Aorta (tissue), 5 donors: ENCODE data around the gene POLE4. TPM values are rescaled to one million over a fixed set of nuclear protein-coding genes. Genes with fewer than 3 reads are reported as not detected.
A peak's percentile ranks its signal among the peaks of the same experiment; 100 is the strongest.

Experiments used
- ATAC-seq: fragments of 200-7000 bp; cut with Tn5 transposase; one replicate; pipeline ENCODE4 v1.9.1; 2022; ENCODE audit warnings: moderate library complexity; ENCODE audit not compliant: low FRiP score
- DNase-seq, 2 donors: peaks; one replicate each; pipeline ENCODE4 v3.0.0-alpha.2; 2020
- H3K27ac ChIP-seq, 2 donors: one replicate each; pipeline ENCODE4 v1.5.1; 2013; ENCODE audit warnings: low read length in 2 of 2, mild to moderate bottlenecking in 2 of 2, moderate library complexity in 2 of 2, control low read depth in 1 of 2, inconsistent platforms in 1 of 2, low read depth in 1 of 2
- H3K27me3 ChIP-seq, 2 donors: one replicate each; pipeline ENCODE4 v1.6.1; 2013; ENCODE audit warnings: control low read depth in 1 of 2, low read length in 1 of 2, mild to moderate bottlenecking in 1 of 2, moderate library complexity in 1 of 2; ENCODE audit not compliant: insufficient read depth in 2 of 2, control insufficient read depth in 1 of 2
- H3K36me3 ChIP-seq, 2 donors: one replicate each; pipeline ENCODE4 v1.6.1; 2013; ENCODE audit warnings: control low read depth in 1 of 2, low read length in 1 of 2, mild to moderate bottlenecking in 1 of 2; ENCODE audit not compliant: insufficient read depth in 2 of 2, control insufficient read depth in 1 of 2
- H3K4me1 ChIP-seq, 2 donors: one replicate each; pipeline ENCODE4 v1.6.1; 2013; ENCODE audit warnings: low read length in 2 of 2, control low read depth in 1 of 2, mild to moderate bottlenecking in 1 of 2, moderate library complexity in 1 of 2; ENCODE audit not compliant: insufficient read depth in 2 of 2, control insufficient read depth in 1 of 2
- H3K4me3 ChIP-seq, 2 donors: one replicate each; pipeline ENCODE4 v1.5.1; 2013; ENCODE audit warnings: low read length in 2 of 2, control low read depth in 1 of 2, mild to moderate bottlenecking in 1 of 2
- H3K9me3 ChIP-seq: one replicate; pipeline ENCODE4 v1.6.1; 2013; ENCODE audit warnings: mild to moderate bottlenecking, low read length; ENCODE audit not compliant: control insufficient read depth
- whole genome bisulfite sequencing, 2 donors: extraction: QIAGEN DNeasy Blood & Tissue Kit; methylation state at CpG; one replicate each; pipeline ENCODE4 v1.1.7; 2013; 5-methylcytosine and 5-hydroxymethylcytosine counted together
- intact Hi-C, 2 donors: fragments of 100-400 bp; cut with DNase I; formaldehyde crosslinking; loops; one replicate each; pipeline versions ENCODE4 v1.14.2 to v1.15.0; 2022
- polyA plus RNA-seq, 2 donors: library from polyadenylated mRNA; stranded (reverse); fragments of 200-250 nt; gene quantifications; one replicate each; pipeline ENCODE4 v1.2.3, GENCODE V29; 2013
- total RNA-seq, 2 donors: library from RNA; stranded (reverse); fragmentation: NEBNext Ultra II Directional; extraction: Animal tissue kit (Norgen Biotek cat#: 25700); gene quantifications; one replicate each; pipeline ENCODE4 v1.2.1, GENCODE V29; 2021
- donor health status: healthy with polysubstance abuse.
- donor health status: Bipolar disorder and iron deficiency.
- donor health status: DM: no; HTN: no; CAD: no.
- donor health status: DM: no; HTN: no; CAD: no.
- donor health status: DM: yes; HTN: yes; CAD: no.

The POLE4 gene
- total and polyA plus RNA-seq, 4 donors: 55.9 to 146 (median 58.3) TPM

DNA sequence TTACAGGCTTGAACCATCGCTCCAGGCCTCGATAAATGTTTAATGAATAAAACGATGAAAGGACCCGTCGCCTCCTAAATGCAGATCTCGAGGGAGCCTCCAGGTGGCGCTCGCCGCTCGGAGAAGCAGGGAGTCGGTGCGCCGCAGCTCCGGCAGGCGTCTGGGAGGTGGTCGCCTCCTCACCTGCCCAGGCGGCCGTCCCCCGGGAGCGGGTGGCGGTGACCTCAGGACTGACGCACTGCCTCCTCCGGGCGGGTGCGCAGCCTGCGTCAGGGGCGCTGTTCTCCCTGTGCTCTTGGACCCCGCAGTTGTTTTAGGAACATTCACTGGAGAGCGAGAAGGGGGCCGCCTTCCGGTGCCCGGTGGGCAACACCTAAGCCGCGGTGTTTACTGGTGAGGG, 38.6 kb upstream of the POLE4 start:
- H3K4me3 ChIP-seq: no peak overlapping the region
- no peak overlapping the region for H3K27ac ChIP-seq
- no peaks in the 10 kb centered on the region for H3K36me3 ChIP-seq
- peak; percentile 74 to 88 for DNase-seq
- ATAC-seq: peak; percentile 60
- H3K9me3 ChIP-seq: no peaks in the 10 kb centered on the region
- 2 to 4% methylated on average over 33 to 34 of the region's 34 CpGs for WGBS, 2 donors
- no peaks in the 10 kb centered on the region for H3K4me1 ChIP-seq
- H3K27me3 ChIP-seq: no peaks in the 10 kb centered on the region
- intact Hi-C loops: loop anchor here (2.0 to 10.0 kb wide), 2 partner anchors 485 kb away; no protein-coding TSS in a partner anchor

DNA sequence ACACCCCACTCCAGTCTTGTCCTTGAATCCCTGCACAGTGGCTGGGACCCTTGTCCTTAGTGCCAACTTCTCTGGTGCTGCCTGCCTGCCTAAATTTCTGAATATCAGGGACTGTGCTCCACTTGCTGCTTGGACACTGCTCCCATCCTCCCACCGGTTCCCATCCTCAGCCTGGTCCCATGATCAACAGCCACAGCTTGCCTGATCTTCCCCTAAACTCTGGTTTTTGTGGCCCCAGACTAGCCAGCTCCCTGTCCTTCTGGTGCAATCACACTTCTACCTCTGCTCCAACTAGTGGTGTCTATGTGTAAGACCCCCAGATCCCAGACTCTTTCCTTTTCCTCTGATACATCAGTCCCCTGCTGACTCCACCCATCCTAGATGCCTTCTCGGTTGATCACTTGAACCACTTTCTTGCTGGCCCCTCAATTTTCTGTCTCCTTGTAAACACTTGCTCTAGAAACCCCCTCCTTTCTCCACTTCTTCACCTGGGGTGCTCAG, 37.2 kb upstream of the POLE4 start:
- no peak overlapping the region for H3K4me3 ChIP-seq
- intact Hi-C loops: no loop called here
- DNase-seq: no peak

DNA sequence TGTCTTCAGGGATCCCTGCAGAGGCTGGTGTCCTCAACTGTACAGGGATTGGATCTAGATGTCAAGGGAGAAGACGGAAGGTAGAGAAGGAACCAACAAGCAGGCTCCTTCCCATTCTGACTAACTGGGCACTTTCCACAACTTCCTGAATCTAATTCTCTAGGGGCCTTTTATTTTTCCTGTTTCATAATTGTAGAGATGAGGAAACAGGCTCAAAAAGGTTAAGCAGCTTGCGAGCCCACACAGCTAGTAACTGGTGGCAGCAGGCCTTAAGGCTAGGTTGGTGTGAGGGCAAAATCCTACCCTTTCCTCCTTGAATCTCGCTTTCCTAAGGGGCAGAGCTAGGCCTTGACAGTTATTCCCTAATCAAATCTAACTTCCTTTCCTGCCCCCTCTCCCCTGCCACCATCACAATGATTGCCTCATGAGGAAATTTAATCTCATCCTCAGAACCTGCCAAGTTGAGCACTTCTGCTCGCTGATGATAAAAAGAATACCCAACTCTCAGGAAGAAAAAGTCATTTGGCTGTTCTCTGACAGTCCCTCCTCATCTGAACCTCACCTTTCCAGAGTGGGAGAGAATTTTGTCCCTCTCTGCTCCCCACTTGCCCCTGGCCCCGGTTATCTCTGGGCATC, 35.7 kb upstream of the POLE4 start:
- Histone ChIP-seq H3K36me3 (no peaks in the 10 kb centered on the region), H3K4me3 (no peak overlapping the region), H3K27me3 (no peaks in the 10 kb centered on the region), H3K9me3 (no peaks in the 10 kb centered on the region), H3K4me1 (no peaks in the 10 kb centered on the region), H3K27ac (no peak overlapping the region)
- WGBS, 2 donors: 87 to 90% methylated on average over 5 of the region's 5 CpGs
- intact Hi-C loops: no loop called here
- no peak for ATAC-seq
- no peak for DNase-seq

More for the DNA sequence above, 37.2 kb upstream of the POLE4 start:
- Histone ChIP-seq H3K36me3 (no peaks in the 10 kb centered on the region), H3K27me3 (no peaks in the 10 kb centered on the region), H3K27ac (no peak overlapping the region), H3K4me1 (no peaks in the 10 kb centered on the region), H3K9me3 (no peaks in the 10 kb centered on the region)
- WGBS, 2 donors: 93 to 95% methylated on average over 2 of the region's 2 CpGs
- no peak for ATAC-seq

DNA sequence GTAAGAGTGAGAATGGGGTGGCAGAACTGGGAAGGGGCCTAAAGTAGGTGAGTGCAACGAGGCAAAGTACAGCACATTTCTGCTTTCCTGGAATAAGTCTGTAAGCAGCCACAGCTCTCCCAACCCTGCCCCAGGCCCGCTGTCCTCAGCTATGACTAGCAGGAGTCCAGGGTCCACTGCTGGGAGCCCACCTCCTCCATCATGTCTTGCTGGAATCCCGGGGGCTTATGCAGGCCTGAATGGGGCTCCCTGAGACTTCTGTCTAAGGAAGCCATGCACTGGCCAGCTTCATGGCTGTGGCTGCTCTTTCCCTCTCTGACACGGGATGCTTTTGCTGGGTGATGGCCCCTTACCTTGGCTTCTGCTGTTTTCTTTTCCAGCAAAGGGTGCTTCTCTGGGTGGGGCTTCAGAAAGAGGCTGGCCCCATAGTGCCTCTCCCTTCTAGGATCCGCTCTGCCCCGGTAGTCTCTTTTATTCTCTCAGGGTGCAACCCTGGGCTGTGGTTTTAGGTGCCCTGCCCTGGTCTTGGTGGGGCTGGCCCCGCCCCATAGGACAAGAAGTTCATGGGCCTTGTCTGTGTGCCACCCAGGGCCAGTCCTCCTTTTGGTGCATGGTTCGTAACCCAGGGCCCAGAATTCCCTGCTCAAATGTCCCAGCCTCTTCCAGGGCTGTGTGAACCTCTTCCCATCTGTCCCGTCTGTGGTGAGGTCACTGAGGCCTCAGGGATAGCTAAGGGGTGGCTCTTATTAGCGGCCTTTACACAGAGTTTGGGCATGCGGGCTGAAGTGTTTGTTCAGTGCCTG, 33.8 kb upstream of the POLE4 start:
- H3K4me1 ChIP-seq: no peaks in the 10 kb centered on the region
- no peaks in the 10 kb centered on the region for H3K9me3 ChIP-seq
- no peak overlapping the region for H3K4me3 ChIP-seq
- intact Hi-C loops: no loop called here
- ATAC-seq: peak; percentile 31
- DNase-seq: no peak
- peaks cover 0 to 2% of the 10 kb centered on the region in 2 donors for H3K27me3 ChIP-seq
- H3K27ac ChIP-seq: no peak overlapping the region
- 83 to 88% methylated on average over 11 of the region's 11 CpGs for WGBS, 2 donors
- H3K36me3 ChIP-seq: no peaks in the 10 kb centered on the region

DNA sequence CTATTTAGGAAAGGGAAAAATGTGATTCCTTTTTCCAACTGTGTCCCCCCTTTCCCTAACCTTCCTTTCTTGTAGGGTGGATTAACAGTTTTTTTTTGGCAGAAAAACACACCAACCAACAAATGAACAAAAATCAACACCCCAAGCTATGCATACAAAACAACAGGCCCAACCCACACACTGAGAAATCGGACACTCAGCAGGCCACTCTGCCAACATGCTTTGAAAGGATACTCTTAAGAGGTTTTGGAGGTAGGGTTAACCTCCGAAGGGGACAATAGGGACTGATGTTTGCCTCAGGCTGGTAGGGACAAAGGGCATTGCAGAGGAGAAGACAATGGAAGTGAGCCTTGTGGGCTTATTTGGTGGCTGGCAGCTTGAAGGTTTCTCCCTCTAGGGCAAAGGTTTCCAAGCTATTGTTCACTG, 33.1 kb upstream of the POLE4 start:
- Histone ChIP-seq H3K27ac (no peak overlapping the region), H3K36me3 (no peaks in the 10 kb centered on the region)
- no peak for ATAC-seq

DNA sequence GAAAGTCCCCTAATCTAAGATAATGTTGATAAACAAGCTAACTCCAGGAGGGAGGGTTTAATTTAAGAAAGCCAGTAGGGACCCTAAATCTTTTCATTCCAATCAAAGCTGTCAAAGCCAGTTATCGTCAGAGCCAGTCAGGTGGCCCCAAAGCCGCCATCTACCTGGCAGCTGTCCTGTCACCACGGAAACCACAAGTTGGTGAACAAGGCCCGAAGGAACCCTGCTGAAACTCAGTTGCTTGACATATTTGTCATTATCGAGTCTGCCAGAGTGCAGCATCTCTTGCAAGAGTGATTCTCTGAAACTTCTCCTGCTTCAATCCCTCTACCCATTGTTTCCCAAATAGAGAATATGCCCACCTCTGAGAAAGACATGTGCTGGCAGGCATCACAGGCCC, 30.8 kb upstream of the POLE4 start:
- WGBS, 2 donors: 76 to 77% methylated on average over 5 of the region's 5 CpGs
- Histone ChIP-seq H3K27me3 (peaks cover 0 to 2% of the 10 kb centered on the region in 2 donors), H3K27ac (no peak overlapping the region), H3K4me3 (no peak overlapping the region), H3K9me3 (no peaks in the 10 kb centered on the region), H3K4me1 (no peaks in the 10 kb centered on the region), H3K36me3 (no peaks in the 10 kb centered on the region)
- DNase-seq: no peak
- ATAC-seq: no peak
- intact Hi-C loops: no loop called here

More for the DNA sequence above, 33.1 kb upstream of the POLE4 start:
- Histone ChIP-seq H3K27me3 (peaks cover 0 to 2% of the 10 kb centered on the region in 2 donors), H3K4me1 (no peaks in the 10 kb centered on the region), H3K4me3 (no peak overlapping the region), H3K9me3 (no peaks in the 10 kb centered on the region)
- 69 to 79% methylated on average over 2 of the region's 2 CpGs for WGBS, 2 donors
- DNase-seq: no peak
- intact Hi-C loops: no loop called here

DNA sequence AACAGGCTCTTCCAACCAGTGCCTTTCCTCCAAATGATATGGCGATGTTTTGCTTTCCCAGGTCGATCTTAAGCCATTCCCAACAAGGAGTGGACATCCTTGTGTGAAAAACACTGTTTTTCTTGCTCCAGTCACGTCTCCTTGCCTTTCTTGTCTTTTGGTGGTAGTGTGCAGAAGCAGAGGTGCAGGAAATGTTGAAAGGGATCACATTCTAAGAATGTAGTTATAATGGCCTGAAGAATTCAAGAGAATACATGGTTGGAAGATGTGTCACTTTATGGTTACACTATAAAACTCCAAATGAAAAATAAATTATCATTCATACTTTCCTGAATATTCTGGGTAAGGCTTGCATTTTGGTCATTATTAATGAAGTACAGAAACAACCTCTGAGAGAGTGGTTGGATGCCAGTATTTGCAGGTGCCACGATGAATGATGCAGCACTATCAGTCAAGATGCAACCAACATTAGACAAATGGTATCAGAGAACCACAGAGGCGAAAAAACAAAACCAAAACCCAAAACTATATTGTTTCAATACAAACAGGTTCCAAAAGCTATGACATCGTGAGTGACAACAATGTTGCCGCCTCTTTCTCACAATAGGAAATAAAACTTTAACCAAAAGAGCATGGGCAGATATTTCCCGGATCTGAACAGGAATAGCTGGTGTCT, 27.5 kb upstream of the POLE4 start:
- ATAC-seq: no peak
- intact Hi-C loops: no loop called here
- Histone ChIP-seq H3K4me3 (no peak overlapping the region), H3K27me3 (peaks cover 0 to 2% of the 10 kb centered on the region in 2 donors), H3K9me3 (no peaks in the 10 kb centered on the region), H3K27ac (no peak overlapping the region), H3K4me1 (no peaks in the 10 kb centered on the region), H3K36me3 (no peaks in the 10 kb centered on the region)
- DNase-seq: no peak
- 79 to 88% methylated on average over 8 of the region's 8 CpGs for WGBS, 2 donors

DNA sequence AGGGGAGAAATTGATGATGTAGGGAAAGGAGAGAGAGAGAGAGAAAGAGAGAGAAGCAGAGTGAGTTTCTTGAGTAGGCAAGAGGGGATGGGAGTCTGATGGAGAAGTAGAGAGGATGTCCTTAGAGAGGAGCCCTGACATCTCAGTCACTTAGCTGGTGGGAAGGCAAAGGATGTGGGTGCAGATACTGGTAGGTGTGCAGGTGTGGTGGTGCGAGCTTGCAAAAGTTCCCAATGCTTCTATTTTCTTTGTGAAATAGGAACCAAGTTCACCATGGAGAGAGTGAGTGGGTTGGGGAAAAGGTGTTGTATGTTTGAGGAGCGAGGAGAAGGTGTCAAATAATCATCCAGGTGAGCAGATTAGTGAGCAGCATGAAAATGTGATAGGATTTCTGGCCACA, 26.5 kb upstream of the POLE4 start:
- Histone ChIP-seq H3K9me3 (no peaks in the 10 kb centered on the region), H3K27me3 (peaks cover 0 to 2% of the 10 kb centered on the region in 2 donors), H3K27ac (no peak overlapping the region), H3K4me1 (no peaks in the 10 kb centered on the region), H3K4me3 (no peak overlapping the region), H3K36me3 (no peaks in the 10 kb centered on the region)
- ATAC-seq: no peak
- WGBS, 2 donors: 65 to 90% methylated on average over 2 of the region's 2 CpGs
- no peak for DNase-seq
- intact Hi-C loops: no loop called here
